AG04449 (cell line): ENCODE measurements around the gene RPS14.

Source experiments
- CTCF ChIA-PET: fragments of 350-600 bp; formaldehyde crosslinking; extraction: SDS; loops from one replicate; lab custom pipeline; 2021; ENCODE audit warnings: antibody characterized with exemption; lab: Yijun Ruan, JAX
- POLR2A ChIA-PET: fragments of 400-600, 350-600 bp; formaldehyde crosslinking; extraction: SDS; loops from one replicate; lab custom pipeline; 2020; ENCODE audit warnings: antibody characterized with exemption, inconsistent platforms; lab: Yijun Ruan, JAX
- DNase-seq: peaks from one replicate; pipeline ENCODE4 v3.0.0-alpha.2; 2010; ENCODE audit warnings: low read depth, low spot score
- H3K4me3 ChIP-seq: 2 replicates; pipeline ENCODE4 v1.5.1; 2011; ENCODE audit warnings: low read depth, mild to moderate bottlenecking, control low read depth, low read length
- CTCF ChIP-seq: IDR thresholded peaks from one replicate; pipeline ENCODE4 v1.5.1; 2011; ENCODE audit warnings: mild to moderate bottlenecking, moderate library complexity, low read length, control low read depth, inconsistent platforms; ENCODE audit not compliant: insufficient read depth; ENCODE audit errors: missing control alignments

RPS14 gene

GRCh38 chr5:150461231-150461630 is 11.7 kb upstream of the RPS14 start:
- no peak overlapping the region for H3K4me3 ChIP-seq
- ChIA-PET POLR2A (no interaction called here), CTCF (interaction anchor here (1.0 to 7.8 kb wide), 8 partner anchors 11 to 193 kb away, joined by 3 to 157 read pairs (median 36); partner anchors contain the start of gene RPS14)
- no peak for TF ChIP-seq CTCF
- DNase-seq, result no peak

GRCh38 chr5:150460781-150461180 is 11.2 kb upstream of the RPS14 start:
- TF ChIP-seq CTCF, result no peak
- DNase-seq, result no peak
- CTCF ChIA-PET, result interaction anchor here (1.0 to 7.8 kb wide), 15 partner anchors 10 to 386 kb away, joined by 3 to 157 read pairs (median 21); partner anchors contain the start of genes IRGM, RBM22, RPS14 and SYNPO
- POLR2A ChIA-PET, result interaction anchor here (1.1 kb wide), 1 partner anchor 50 kb away, joined by 4 read pairs; no protein-coding TSS in a partner anchor
- H3K4me3 ChIP-seq, result no peak overlapping the region

- ChIA-PET CTCF (interaction anchor here (0.6 to 7.8 kb wide), 46 partner anchors 9 to 590 kb away, joined by 3 to 157 read pairs (median 5); partner anchors contain the start of genes IRGM, MYOZ3, RBM22 and RPS14), POLR2A (interaction anchor here (0.6 to 1.5 kb wide), 4 partner anchors 9 to 101 kb away, joined by 3 to 5 read pairs (median 3); no protein-coding TSS in a partner anchor)
- peak overlapping the region; percentile 18 for H3K4me3 ChIP-seq
- no peak for DNase-seq
- peak; percentile 93 for TF ChIP-seq CTCF
These were observed 9.4 kb upstream of the RPS14 start for GRCh38 chr5:150458802-150459557.

GRCh38 chr5:150457562-150458240 is 8.2 kb upstream of the RPS14 start:
- TF ChIP-seq CTCF, result no peak
- CTCF ChIA-PET, result interaction anchor here (0.7 to 7.8 kb wide), 27 partner anchors 8 to 397 kb away, joined by 3 to 157 read pairs (median 6); partner anchors contain the start of genes IRGM and MYOZ3
- POLR2A ChIA-PET, result no interaction called here
- H3K4me3 ChIP-seq, result no peak overlapping the region
- DNase-seq, result no peak

GRCh38 chr5:150457121-150457520 is 7.6 kb upstream of the RPS14 start:
- H3K4me3 ChIP-seq, result no peak overlapping the region
- ChIA-PET CTCF (interaction anchor here (0.7 to 7.8 kb wide), 12 partner anchors 12 to 389 kb away, joined by 3 to 157 read pairs (median 8); partner anchors contain the start of gene IRGM), POLR2A (no interaction called here)
- TF ChIP-seq CTCF, result no peak
- no peak for DNase-seq
